SH-SY5Y (cell line): ENCODE results near the gene TSPAN17.

ENCODE experiments used
- GATA2 ChIP-seq: IDR thresholded peaks from 2 replicates; pipeline ENCODE4 v1.6.1; 2011; ENCODE audit warnings: mild to moderate bottlenecking, low read depth, low read length
- GATA3 ChIP-seq: IDR thresholded peaks from 2 replicates; pipeline ENCODE4 v1.6.1; 2011; ENCODE audit warnings: low read depth, mild to moderate bottlenecking, low read length, moderate library complexity

DNA sequence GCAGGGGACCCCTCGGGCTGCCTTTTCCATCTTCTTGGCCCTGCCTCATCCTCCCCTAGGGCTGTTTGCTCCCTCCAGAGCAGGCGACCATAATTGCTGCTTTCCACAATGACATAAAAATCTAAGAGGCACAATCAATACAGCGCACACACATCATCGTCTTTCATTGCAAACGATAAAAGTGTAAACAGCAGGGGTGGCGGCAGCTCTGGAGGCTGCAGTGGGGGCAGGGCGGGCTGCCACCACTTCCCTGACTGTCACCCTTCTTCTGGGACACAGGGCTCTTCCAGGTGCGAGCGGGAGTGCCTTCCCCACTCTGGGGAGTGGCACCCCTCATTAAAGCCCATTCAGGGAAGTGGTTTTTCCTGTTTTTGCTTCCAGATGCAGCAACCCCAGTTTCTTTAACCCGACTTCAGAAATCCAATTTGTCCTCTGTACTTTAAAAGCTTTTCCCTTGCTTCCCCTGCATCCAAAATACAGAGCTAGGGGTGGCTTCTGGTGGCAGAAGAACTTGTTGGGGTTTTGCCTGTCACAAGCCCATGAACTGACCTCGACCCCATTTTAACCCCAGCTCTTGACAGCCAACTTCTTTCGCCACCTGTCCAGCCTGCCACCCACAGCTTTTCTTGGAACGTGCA, 45.7 kb downstream of the TSPAN17 start:
- TF ChIP-seq GATA2 (no peak), GATA3 (no peak)
